OCI-M2 (cell line): Measurements from ENCODE around the gene PCLO.
"Not testable (repeated sequence)": the region's sequence is repeated elsewhere in the genome, so short reads cannot be mapped to it uniquely, and the experiment has no call there.

ENCODE experiments used
- DNase-seq: peaks from one replicate; lab custom pipeline; 2025; ENCODE audit not compliant: unreplicated experiment; lab: John Stamatoyannopoulos, UW

The PCLO gene

GRCh38 chr7:83055197-83055596 lies 107.5 kb downstream of the PCLO start:
- DNase-seq: no peak

- DNase-seq: no peak
Observed at GRCh38 chr7:83054472-83054871, 108.2 kb downstream of the PCLO start.

- no peak for DNase-seq
Observed at GRCh38 chr7:83053965-83054364, 108.7 kb downstream of the PCLO start.

GRCh38 chr7:83040484-83040883 lies 122.2 kb downstream of the PCLO start:
- no peak for DNase-seq

GRCh38 chr7:83038787-83039186 lies 123.9 kb downstream of the PCLO start:
- no peak for DNase-seq

- DNase-seq: no peak
Observed at GRCh38 chr7:83036721-83037380, 125.8 kb downstream of the PCLO start.

- DNase-seq: no peak
Observed at GRCh38 chr7:83036130-83036529, 126.6 kb downstream of the PCLO start.

- DNase-seq: no peak
Observed at GRCh38 chr7:83032195-83032594, 130.5 kb downstream of the PCLO start.

- not testable (repeated sequence) for DNase-seq
Observed at GRCh38 chr7:83023817-83024665, 138.6 kb downstream of the PCLO start.

GRCh38 chr7:83021032-83021431 lies 141.7 kb downstream of the PCLO start:
- no peak for DNase-seq

- no peak for DNase-seq
Observed at GRCh38 chr7:83020161-83020560, 142.5 kb downstream of the PCLO start.

GRCh38 chr7:83015916-83016315 lies 146.8 kb downstream of the PCLO start:
- no peak for DNase-seq

GRCh38 chr7:83014546-83014945 lies 148.1 kb downstream of the PCLO start:
- no peak for DNase-seq

- no peak for DNase-seq
Observed at GRCh38 chr7:83011954-83012353, 150.7 kb downstream of the PCLO start.

GRCh38 chr7:83005410-83005809 lies 157.3 kb downstream of the PCLO start:
- DNase-seq: no peak

- DNase-seq: no peak
Observed at GRCh38 chr7:83001362-83002040, 161.2 kb downstream of the PCLO start.

- DNase-seq: no peak
Observed at GRCh38 chr7:82998436-82998835, 164.2 kb downstream of the PCLO start.

GRCh38 chr7:82985144-82985802 lies 177.4 kb downstream of the PCLO start:
- no peak for DNase-seq

GRCh38 chr7:82980130-82980788 lies 182.4 kb downstream of the PCLO start:
- DNase-seq: no peak

- DNase-seq: no peak
Observed at GRCh38 chr7:82975811-82976468, 186.7 kb downstream of the PCLO start.
